Activated CD4-positive, alpha-beta T cell treated with anti-CD3 and anti-CD28 coated beads, Interleukin-2, amount 50 U/mL, for 1 hour (primary cell): ENCODE measurements around the gene MBP.
A peak's percentile ranks its signal among the peaks of the same experiment; 100 is the strongest.
"Not testable (repeated sequence)": the region's sequence is repeated elsewhere in the genome, so short reads cannot be mapped to it uniquely, and the experiment has no call there.

ENCODE experiments used
- DNase-seq: peaks from one replicate; pipeline ENCODE4 v3.0.0-alpha.2; 2020

Gene MBP

DNA sequence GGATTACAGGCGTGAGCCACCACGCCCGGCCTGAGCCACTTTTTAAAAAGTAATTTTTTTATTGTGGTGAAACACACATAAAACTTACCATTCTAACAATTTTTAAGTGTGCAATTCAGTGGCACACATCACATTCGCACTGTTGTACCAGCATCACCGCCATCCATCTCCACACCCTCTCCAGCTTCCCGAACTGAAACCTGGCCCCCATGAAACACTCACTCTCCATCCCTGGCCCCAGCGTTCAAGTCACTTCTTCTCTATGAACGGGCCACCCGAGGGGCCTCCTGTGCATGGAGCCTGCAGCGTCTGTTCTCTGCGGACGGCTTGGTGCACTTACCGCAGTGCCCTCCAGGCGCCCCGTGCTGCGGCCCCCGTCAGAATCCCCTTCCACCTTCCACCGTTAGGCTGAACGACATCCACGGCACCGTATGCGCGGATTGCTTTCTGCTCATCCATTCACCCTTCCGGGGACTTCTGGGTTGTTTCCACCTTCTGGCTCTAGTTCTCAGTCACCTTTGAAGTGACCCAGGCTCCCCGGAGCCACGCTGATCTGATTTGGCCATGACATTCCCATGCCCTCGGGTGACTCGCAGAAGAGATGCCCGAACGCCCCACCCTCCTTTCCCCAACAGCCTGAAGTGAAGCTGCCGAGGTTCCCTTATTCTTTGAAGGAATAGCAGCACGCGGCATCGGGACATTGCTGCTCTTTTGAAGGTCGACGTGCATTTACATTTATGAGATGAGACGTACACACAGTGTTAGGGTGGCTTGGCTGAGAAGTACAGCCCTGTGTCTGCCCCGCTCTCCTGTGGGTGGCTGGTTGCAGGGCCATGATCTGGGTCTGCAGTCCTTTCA lies 134.4 kb downstream of the MBP start:
- DNase-seq = no peak

DNA sequence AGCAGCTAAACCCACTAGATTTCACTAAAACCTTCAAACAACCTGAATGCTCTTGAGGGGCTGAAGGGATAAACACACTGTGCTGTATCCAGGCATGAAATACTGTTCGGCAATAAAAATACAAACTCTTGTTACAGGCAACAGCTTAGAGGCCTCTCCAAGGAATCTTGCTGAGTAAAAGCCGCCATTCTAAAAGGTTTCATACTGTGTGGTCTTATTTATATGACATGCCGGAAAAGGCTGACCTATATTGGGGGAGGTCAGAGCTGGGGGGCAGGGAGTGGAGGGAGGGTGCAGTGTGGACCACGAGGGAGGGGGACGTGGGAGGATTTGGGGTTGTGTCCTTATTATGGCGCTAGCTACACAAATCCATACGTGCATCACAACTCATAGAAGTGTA lies 136.2 kb downstream of the MBP start:
- DNase-seq = no peak

- DNase-seq = no peak
Observed at GRCh38 chr18:76995896-76996295, 136.7 kb downstream of the MBP start.

- DNase-seq = no peak
Observed at GRCh38 chr18:76994086-76994654, 138.4 kb downstream of the MBP start.

DNA sequence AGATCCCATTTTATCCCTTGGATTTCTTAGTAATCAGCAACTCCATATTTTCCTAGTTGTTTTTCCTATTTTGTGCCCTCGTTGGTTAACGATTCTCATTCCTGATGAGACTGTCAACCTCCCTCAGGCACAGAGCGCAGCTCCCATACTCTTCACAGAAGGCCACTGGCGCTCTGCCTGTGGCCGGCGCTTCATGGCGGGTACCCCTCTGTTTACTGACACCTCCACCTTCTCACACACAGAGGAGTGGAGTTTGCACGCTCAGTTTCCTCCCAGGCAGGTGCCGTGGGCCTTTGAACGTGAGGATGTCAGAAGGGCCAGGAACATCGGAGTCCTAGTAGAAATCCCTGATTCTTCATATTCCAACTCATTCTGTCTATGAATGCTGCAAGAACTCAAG lies 139.0 kb downstream of the MBP start:
- no peak for DNase-seq

DNA sequence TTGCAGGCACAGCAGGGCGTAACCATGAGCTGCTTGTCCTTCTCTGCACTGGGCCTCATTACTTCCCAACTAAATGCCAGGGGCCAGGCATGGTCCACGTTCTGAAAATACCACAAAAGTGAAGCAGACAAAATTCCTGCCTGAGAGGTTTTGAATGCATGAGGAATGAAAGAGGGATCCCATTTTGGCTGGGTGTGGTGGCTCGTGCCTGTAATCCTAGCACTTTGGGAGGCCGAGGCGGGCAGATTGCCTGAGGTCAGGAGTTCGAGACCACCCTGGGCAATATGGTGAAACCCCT lies 139.5 kb downstream of the MBP start:
- DNase-seq = no peak

DNA sequence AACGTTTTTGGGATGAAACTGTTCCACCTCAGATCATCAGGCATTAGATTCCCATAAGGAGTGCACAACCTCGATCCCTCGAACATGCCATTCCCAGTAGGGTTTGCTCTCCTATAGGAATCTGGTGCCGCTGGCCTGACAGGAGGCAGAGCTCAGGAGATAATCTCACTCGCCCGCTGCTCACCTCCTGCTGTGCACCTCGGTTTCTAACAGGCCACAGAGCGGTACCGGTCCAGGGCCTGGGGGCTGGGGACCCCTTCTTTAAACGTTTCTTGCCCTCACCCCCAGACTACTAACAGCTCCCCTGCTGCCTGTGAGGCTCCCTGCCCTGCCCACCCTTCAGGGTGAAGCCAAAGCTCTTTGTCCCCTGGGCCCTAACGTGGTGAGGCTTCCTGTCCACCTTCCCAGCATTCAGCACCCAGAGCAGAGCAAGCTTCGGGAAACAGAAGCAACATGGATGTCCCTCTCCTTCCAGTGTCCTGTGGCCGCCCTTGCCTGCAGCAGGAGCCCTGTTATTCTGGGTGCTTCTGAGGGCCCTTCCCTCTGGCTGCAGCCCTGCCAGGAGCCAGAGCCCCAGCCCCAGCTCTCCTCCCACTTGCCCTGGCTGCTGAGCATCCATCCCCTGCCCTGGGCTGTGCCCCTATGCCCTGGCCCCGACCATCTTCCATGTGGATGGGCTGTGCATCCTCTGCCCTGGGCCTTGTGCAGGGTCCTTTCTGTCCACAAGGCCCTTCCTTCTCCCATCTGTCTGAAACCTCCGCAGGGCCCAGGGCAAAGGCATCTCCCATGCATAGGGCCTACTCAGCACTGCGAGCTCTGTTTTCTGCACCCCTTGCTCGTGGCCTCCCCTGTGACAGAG lies 140.1 kb downstream of the MBP start:
- DNase-seq = no peak

DNA sequence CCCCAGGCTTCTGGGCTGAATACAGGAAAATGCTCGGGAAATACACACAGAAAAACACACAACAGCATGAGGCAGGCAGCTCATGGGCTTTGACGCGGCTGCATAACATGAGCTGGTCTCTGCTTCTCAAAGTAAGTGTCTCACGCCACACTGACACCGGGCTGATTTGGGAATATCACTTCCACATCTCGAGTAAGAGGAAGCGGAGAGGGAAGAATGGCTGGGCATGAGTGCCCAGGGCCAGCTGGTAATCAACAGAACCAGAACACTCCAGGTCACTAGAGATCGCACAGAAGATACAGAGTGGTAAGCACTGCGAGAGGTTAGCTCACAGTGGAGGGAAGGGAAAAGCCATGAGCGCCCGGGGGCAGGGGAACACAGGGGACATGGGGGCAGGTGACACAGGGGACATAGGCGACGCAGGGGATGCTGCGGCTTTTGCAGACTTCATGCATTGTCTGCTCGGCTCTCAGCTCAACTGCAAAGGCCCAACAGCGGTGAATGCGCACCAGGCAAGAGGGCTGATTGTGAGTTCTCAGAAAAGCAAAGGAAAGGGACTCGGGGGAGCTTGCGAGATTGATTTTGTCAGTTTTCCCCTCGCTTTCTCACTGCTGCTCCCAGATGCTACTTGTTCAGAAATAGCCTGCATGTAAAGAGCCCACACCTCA lies 141.4 kb downstream of the MBP start:
- no peak for DNase-seq

DNA sequence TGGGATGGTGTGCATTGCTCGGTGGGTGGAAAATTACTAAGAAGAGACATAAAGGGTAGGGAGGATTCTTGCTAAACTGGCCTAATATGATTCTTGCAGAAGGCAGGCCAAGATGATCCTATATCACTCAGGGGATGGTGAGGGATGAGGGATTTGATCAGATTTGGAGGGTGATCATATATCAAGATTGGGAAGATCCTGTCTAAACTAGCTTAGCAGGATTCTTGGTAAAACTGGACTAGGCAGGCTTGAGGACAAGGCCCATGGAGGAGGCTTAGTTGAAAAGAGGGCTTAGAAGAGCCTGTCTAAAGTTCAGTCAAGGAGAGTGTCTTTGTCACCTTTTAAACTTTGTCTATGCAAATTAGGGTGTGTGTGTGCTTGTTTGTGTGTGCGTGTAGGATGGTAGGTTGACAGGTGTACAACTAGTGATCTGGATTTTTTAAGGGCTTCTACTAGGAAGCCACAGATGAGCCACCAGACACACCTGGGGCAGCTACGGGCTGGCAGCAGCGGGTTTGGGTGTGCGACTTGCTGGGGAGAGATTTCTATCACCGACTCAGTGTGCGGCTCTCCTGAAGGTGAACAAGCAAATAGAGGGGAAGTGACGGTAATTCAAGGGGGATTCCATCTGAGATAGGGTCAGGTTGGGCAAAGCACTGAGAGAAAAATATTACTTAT lies 142.1 kb downstream of the MBP start:
- DNase-seq = not testable (repeated sequence)

- DNase-seq = no peak
Observed at GRCh38 chr18:76989647-76990190, 142.9 kb downstream of the MBP start.

DNA sequence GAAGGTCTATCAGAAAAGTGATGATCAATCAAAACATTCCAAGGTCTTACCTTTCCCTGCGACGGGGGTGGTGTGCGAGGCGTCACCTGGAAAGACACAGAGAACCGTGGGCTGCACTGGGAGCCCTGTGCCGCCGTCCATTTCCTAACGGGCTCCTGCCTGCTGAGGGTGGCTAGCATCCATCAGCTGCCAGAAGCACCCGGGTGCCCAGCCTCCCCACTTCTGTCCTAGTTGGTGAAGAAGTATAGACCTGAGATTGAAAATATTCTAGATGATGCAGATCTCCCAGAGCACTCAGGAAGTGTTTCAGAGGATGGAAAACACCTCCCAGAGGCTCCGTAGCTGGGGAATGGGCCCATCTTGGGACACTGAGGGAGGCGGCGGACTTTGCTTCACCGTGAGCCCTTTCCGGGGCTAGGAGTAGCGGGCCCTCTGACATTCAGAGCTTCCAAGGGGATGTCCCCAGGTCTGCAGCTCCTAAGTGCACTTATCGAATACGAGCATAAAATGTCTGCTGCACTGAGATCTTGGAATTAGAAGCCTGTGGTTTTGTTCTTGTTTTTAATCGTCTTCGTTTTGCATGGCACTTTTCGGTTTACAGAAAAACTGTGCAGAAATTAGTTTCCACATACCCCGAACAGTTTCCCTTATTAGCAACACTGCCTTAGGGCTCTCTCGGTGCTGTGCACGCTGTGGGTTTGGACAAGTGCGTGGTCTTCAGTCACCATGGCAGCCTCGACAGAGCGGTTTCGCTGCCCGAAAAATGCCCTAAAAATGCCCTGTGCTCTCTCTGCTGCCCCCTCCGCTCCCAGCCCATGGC lies 143.5 kb downstream of the MBP start:
- DNase-seq = no peak

GRCh38 chr18:76988031-76988826 lies 144.4 kb downstream of the MBP start:
- no peak for DNase-seq

DNA sequence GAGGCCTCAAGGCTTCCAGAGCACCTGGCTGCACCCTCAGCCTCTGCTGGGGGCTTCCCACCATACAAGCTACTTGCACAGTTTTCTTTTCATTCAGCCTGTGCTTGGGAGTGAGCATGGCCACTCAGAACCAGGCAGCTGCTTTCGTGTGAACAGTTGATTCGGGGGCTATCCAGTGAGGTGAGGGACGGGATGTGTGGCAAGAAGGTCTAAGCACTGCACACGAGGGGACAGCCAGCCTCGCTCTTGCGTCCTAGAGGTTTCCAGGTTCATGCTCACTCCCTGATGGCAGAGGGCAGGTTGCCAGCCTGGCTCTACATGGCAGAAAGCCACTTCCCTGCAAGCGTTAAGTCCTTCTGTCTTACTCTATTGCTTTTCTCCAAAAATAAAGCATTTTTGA lies 146.2 kb downstream of the MBP start:
- DNase-seq = no peak

DNA sequence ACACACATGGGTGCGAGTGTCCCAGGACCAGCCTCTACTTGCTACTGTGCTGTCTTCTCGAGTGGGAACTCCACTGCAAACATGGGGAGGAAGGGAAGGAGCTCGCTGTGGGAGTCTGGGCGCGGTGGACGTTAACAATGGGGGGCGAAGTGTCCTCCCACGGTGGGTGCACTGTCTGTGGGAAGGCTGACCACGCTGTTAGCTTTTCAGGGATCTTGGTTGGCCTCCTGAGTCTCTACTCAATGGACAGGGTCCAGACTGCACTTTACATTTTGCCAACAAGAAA lies 146.7 kb downstream of the MBP start:
- DNase-seq = no peak

- DNase-seq = no peak
Observed at GRCh38 chr18:76985156-76985950, 147.2 kb downstream of the MBP start.

DNA sequence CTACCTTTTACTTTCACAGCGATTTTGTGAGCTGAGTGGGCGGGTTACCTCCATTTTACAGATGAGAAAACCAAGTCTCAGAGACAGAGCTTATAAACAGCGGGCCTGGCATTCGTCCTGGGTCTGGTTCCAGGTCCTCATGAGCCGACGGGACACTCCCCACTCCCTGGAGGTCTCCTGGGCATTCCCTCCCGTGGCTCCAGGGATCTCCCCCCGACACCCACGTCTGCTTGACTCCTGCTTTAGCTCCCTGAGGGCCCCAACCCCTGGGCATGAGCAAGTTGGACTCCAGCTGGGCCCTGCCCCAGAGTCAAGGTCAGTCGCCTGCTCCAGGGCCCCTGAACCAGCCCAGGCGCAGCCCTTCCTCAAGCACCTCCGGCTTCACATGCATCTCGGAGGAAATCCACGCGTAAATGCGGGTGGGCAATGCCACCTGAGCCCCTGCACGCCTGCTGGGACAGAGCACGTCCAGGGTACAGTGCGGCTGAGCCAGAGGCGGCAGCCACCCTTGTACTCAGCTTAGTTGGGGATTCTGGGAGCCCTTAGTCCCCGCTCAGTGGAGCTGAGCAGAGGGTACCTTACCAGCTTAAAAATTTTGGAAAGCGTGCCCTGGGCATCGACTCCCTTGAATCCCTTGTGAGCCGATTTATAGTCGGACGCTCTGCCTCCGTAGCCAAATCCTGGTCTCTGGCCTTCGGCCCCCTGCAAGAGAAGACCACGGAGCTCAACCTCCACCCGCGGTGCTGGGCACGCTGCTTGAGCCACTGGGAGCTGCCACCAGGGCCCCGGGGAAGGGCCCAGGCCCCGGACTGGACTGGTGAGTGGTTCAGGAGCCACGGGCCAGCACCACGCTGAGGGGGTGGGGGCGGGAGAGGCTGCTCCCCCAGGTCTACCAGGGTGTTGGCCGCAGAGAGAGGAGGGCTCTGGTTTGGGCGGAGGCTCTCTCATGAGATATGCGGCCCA lies 148.1 kb downstream of the MBP start:
- no peak for DNase-seq

- no peak for DNase-seq
Observed at GRCh38 chr18:76983613-76984051, 149.0 kb downstream of the MBP start.

DNA sequence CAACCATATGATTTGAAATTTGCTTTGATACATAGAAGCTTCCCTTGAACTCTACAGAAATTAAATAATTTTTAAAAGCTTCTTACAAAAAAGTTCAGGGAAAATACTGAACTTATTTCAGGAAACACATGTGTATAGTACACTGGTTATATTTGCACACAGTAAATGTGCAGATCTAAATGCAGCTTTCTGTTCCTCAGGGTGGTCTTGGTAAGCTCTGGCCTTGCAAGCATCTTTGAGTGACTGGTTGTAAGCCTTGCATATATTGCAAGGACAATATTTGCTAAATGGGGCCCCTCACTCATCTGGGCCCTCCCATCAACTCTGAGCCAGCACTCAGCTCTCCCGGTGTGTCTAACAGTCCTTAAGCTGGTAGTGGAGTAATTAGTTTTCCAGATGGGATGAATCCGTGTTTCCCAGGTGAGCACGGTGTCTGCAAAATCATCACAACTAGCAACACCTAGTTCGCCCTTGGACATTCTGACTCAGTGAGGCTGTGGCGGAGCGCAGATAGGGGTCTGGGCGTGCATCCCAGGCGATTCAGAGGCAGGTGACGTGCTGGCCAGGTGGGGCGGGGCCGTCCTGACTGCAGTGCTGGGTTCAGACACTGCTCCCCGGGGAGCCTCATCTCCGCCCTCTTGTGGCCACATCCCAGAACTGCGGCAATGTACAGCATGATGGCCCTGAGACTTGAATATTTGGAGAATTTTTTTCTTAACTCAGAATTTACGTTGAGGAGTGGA lies 149.6 kb downstream of the MBP start:
- peak; percentile 88 for DNase-seq
